Stimulated activated CD8-positive, alpha-beta memory T cell treated with anti-CD3 and anti-CD28 coated beads, Interleukin-12 subunit alpha, Interleukin-12 subunit beta, amount 100 ng/mL, for 1 hour (primary cell): ENCODE results near the gene SORCS2.

Source experiments
- DNase-seq: peaks from one replicate; pipeline ENCODE4 v3.0.0-alpha.2; 2020; ENCODE audit warnings: low read depth

Gene SORCS2

GRCh38 chr4:7531640-7531994 lies 339.3 kb downstream of the SORCS2 start:
- no peak for DNase-seq

- no peak for DNase-seq
Measured at GRCh38 chr4:7532043-7532442, 339.7 kb downstream of the SORCS2 start.

GRCh38 chr4:7533267-7533666 lies 340.9 kb downstream of the SORCS2 start:
- no peak for DNase-seq

- DNase-seq, result no peak
Measured at GRCh38 chr4:7535094-7535493, 342.8 kb downstream of the SORCS2 start.

GRCh38 chr4:7535619-7536018 lies 343.3 kb downstream of the SORCS2 start:
- DNase-seq, result no peak

GRCh38 chr4:7536876-7537275 lies 344.5 kb downstream of the SORCS2 start:
- no peak for DNase-seq

- DNase-seq, result no peak
Measured at GRCh38 chr4:7537853-7538400, 345.6 kb downstream of the SORCS2 start.

GRCh38 chr4:7538518-7538917 lies 346.2 kb downstream of the SORCS2 start:
- DNase-seq, result no peak

- DNase-seq, result no peak
Measured at GRCh38 chr4:7539186-7539585, 346.8 kb downstream of the SORCS2 start.

- DNase-seq, result peak; percentile 18
Measured at GRCh38 chr4:7539659-7540058, 347.3 kb downstream of the SORCS2 start.

- DNase-seq, result no peak
Measured at GRCh38 chr4:7540206-7540605, 347.9 kb downstream of the SORCS2 start.

GRCh38 chr4:7540654-7541413 lies 348.5 kb downstream of the SORCS2 start:
- no peak for DNase-seq

GRCh38 chr4:7541414-7541810 lies 349.1 kb downstream of the SORCS2 start:
- no peak for DNase-seq

GRCh38 chr4:7542781-7543180 lies 350.4 kb downstream of the SORCS2 start:
- no peak for DNase-seq

- no peak for DNase-seq
Measured at GRCh38 chr4:7546152-7546808, 353.9 kb downstream of the SORCS2 start.

- no peak for DNase-seq
Measured at GRCh38 chr4:7546809-7547367, 354.6 kb downstream of the SORCS2 start.

GRCh38 chr4:7547368-7548040 lies 355.2 kb downstream of the SORCS2 start:
- no peak for DNase-seq

GRCh38 chr4:7549866-7550265 lies 357.5 kb downstream of the SORCS2 start:
- no peak for DNase-seq

GRCh38 chr4:7552466-7552865 lies 360.1 kb downstream of the SORCS2 start:
- DNase-seq, result no peak

- no peak for DNase-seq
Measured at GRCh38 chr4:7553280-7553679, 360.9 kb downstream of the SORCS2 start.

- no peak for DNase-seq
Measured at GRCh38 chr4:7554905-7555304, 362.6 kb downstream of the SORCS2 start.

GRCh38 chr4:7556558-7556957 lies 364.2 kb downstream of the SORCS2 start:
- DNase-seq, result no peak

GRCh38 chr4:7557456-7557855 lies 365.1 kb downstream of the SORCS2 start:
- DNase-seq, result no peak
